Glutamatergic neuron (in vitro differentiated cells): ENCODE results near the gene PRRT1. TPM values are rescaled to one million over a fixed set of nuclear protein-coding genes. Genes with fewer than 3 reads are reported as not detected.
A peak's percentile ranks its signal among the peaks of the same experiment; 100 is the strongest.
"Not testable (repeated sequence)": the region's sequence is repeated elsewhere in the genome, so short reads cannot be mapped to it uniquely, and the experiment has no call there.

Experiments
- DNase-seq: peaks from one replicate; pipeline ENCODE4 v3.0.0; 2022
- H3K27ac Mint-ChIP-seq: one replicate; pipeline ENCODE4 v1.8.0; 2020; ENCODE audit warnings: mild to moderate bottlenecking, mixed read lengths, inconsistent platforms; ENCODE audit not compliant: unreplicated experiment
- H3K27me3 Mint-ChIP-seq: one replicate; pipeline ENCODE4 v1.8.0; 2020; ENCODE audit warnings: mild to moderate bottlenecking, moderate library complexity, mixed read lengths, inconsistent platforms; ENCODE audit not compliant: unreplicated experiment
- H3K36me3 Mint-ChIP-seq: one replicate; pipeline ENCODE4 v1.8.0; 2020; ENCODE audit warnings: mild to moderate bottlenecking, mixed read lengths, inconsistent platforms; ENCODE audit not compliant: unreplicated experiment
- H3K4me1 Mint-ChIP-seq: one replicate; pipeline ENCODE4 v1.8.0; 2020; ENCODE audit warnings: mild to moderate bottlenecking, low read depth, mixed read lengths, inconsistent platforms; ENCODE audit not compliant: unreplicated experiment
- H3K4me3 Mint-ChIP-seq: one replicate; pipeline ENCODE4 v1.8.0; 2020; ENCODE audit warnings: mild to moderate bottlenecking, mixed read lengths, inconsistent platforms; ENCODE audit not compliant: unreplicated experiment
- H3K9me3 Mint-ChIP-seq: one replicate; pipeline ENCODE4 v1.8.0; 2020; ENCODE audit warnings: mild to moderate bottlenecking, moderate library complexity, mixed read lengths, inconsistent platforms; ENCODE audit not compliant: unreplicated experiment
- microRNA-seq: library from miRNA; unstranded; fragments of <30 nt; microRNA quantifications from one replicate; pipeline ENCODE4, GENCODE V29; 2020; ENCODE audit not compliant: unreplicated experiment
- total RNA-seq: library from RNA; stranded (reverse); fragmentation: NEBNext Ultra II Directional; extraction: Animal tissue kit (Norgen Biotek cat#: 25700); gene quantifications from one replicate; pipeline ENCODE4 v1.2.1, GENCODE V29; 2021; ENCODE audit not compliant: unreplicated experiment
- TF ChIP-seq, protein P1 (sequence below): fragments of 200-600 bp; sonication (generic); IDR thresholded peaks from one replicate; pipeline ENCODE4 v1.5.0; 2021; ENCODE audit not compliant: partially characterized antibody, unreplicated experiment

PRRT1 gene
- total RNA-seq, 1 donor from 2014 or later = 5.1 TPM

DNA sequence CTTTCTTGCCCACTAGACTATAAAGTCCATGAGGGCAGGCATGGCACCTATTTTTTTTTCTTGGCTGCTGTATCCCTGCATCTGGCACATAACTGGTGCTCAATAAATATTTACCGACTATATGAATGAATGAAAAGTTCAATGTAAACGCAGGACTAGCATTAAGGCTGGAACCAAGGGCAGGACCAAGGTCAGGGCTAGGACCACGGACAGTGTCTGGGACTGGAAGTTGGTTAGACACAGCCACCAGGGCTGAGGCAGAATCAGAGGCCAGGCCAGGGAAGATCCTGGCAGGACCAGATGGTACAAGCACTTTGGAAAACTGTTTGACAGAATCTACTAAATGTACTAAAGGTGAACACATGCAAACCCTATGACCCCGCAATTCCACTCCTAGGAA, 46.3 kb downstream of the PRRT1 start:
- Mint-ChIP-seq H3K4me3 (no peak overlapping the region), H3K4me1 (peaks cover 10% of the 10 kb centered on the region), H3K27me3 (peaks cover 15% of the 10 kb centered on the region), H3K9me3 (peaks cover 4% of the 10 kb centered on the region), H3K27ac (no peak overlapping the region), H3K36me3 (no peaks in the 10 kb centered on the region)
- DNase-seq = no peak
- TF ChIP-seq, protein P1, sequence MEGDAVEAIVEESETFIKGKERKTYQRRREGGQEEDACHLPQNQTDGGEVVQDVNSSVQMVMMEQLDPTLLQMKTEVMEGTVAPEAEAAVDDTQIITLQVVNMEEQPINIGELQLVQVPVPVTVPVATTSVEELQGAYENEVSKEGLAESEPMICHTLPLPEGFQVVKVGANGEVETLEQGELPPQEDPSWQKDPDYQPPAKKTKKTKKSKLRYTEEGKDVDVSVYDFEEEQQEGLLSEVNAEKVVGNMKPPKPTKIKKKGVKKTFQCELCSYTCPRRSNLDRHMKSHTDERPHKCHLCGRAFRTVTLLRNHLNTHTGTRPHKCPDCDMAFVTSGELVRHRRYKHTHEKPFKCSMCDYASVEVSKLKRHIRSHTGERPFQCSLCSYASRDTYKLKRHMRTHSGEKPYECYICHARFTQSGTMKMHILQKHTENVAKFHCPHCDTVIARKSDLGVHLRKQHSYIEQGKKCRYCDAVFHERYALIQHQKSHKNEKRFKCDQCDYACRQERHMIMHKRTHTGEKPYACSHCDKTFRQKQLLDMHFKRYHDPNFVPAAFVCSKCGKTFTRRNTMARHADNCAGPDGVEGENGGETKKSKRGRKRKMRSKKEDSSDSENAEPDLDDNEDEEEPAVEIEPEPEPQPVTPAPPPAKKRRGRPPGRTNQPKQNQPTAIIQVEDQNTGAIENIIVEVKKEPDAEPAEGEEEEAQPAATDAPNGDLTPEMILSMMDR = no peak

DNA sequence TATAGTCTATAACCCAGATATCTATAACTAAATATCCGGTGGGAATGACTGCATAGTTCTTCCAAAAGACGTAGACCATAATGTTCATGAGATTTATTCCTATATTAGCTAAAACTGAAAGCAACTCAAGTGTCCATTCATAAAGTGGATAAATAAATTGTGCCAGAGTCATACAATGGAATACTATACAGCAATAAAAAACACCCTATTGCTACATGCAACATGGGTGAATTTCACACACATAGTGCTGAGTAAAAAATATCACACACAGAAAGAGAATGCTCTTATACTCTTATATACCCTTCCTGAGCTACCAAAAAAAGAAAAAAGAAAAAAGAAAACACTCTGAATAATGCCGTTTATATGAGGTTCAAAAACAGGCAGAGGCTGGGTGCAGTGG, 49.5 kb downstream of the PRRT1 start:
- no peaks in the 10 kb centered on the region for H3K36me3 Mint-ChIP-seq
- peaks cover 16% of the 10 kb centered on the region for H3K27me3 Mint-ChIP-seq
- peaks cover 1% of the 10 kb centered on the region for H3K9me3 Mint-ChIP-seq
- DNase-seq = no peak
- no peak overlapping the region for H3K27ac Mint-ChIP-seq
- TF ChIP-seq, protein P1 = no peak
- no peaks in the 10 kb centered on the region for H3K4me1 Mint-ChIP-seq
- H3K4me3 Mint-ChIP-seq = no peak overlapping the region

DNA sequence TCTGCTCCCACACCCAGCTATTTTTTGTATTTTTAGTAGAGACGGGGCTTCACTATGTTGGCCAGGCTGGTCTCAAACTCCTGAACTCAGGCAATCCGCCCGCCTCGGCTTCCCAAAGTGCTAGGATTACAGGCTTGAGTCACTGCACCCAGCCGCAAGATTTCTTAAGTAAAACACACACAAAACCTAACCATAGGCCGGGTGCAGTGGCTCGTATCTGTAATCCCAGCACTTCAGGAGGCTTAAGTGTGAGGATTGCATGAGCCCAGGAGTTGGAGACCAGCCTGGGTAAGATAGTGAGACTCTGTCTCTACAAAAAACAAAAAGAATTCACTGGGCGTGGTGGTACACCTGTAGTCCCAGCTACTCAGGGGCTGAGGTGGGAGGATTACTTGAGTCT, 51.5 kb downstream of the PRRT1 start:
- not testable (repeated sequence) for H3K4me1 Mint-ChIP-seq, H3K4me3 Mint-ChIP-seq, H3K27ac Mint-ChIP-seq, H3K9me3 Mint-ChIP-seq, H3K36me3 Mint-ChIP-seq, DNase-seq
- peaks cover 12% of the 10 kb centered on the region for H3K27me3 Mint-ChIP-seq

Small RNA genes within 50 kb of the gene (microRNA-seq; reads per million reads assigned to microRNA genes)
- gene MIR6721 (32.7 reads per million, percentile 64 among the genes with 10 or more reads in this experiment), gene MIR6833 (not detected)

Other genes starting within 250 kb of the PRRT1 start
- gene ZBTB12, start 249.9 kb downstream of the PRRT1 start, total RNA-seq = 16.2 TPM
- gene C2, start 224.2 kb downstream of the PRRT1 start, total RNA-seq = not detected
- not detected for gene CFB, start 205.8 kb downstream of the PRRT1 start, total RNA-seq
- gene NELFE, start 193.0 kb downstream of the PRRT1 start, total RNA-seq = 52.7 TPM
- 109 TPM for gene SKIC2, start 192.8 kb downstream of the PRRT1 start, total RNA-seq
- 23.8 TPM for gene DXO, start 179.8 kb downstream of the PRRT1 start, total RNA-seq
- gene C4A, start 169.9 kb downstream of the PRRT1 start, total RNA-seq = 9.3 TPM
- 6.4 TPM for gene C4B, start 137.1 kb downstream of the PRRT1 start, total RNA-seq
- gene CYP21A2, start 113.5 kb downstream of the PRRT1 start, total RNA-seq = 0.64 TPM
- 6.0 TPM for gene TNXB, start 42.6 kb downstream of the PRRT1 start, total RNA-seq
- 79.5 TPM for gene ATF6B, start 23.7 kb downstream of the PRRT1 start, total RNA-seq
- 4.7 TPM for gene FKBPL, start 21.7 kb downstream of the PRRT1 start, total RNA-seq
- gene PPT2, start 2.2 kb upstream of the PRRT1 start, total RNA-seq = 55.1 TPM
- 23.0 TPM for gene EGFL8, start 12.7 kb upstream of the PRRT1 start, total RNA-seq
- 136 TPM for gene AGPAT1, start 24.1 kb upstream of the PRRT1 start, total RNA-seq
- gene RNF5, start 26.5 kb upstream of the PRRT1 start, total RNA-seq = 103 TPM
- 13.2 TPM for gene AGER, start 32.3 kb upstream of the PRRT1 start, total RNA-seq
- gene PBX2, start 38.3 kb upstream of the PRRT1 start, total RNA-seq = 105 TPM
- 3.2 TPM for gene GPSM3, start 40.7 kb upstream of the PRRT1 start, total RNA-seq
- gene NOTCH4, start 72.1 kb upstream of the PRRT1 start, total RNA-seq = 4.9 TPM
- gene TSBP1, start 220.0 kb upstream of the PRRT1 start, total RNA-seq = not detected